Fibroblast of gingiva (primary cell): Measurements from ENCODE around the gene NUMB.
"Not testable (repeated sequence)": the region's sequence is repeated elsewhere in the genome, so short reads cannot be mapped to it uniquely, and the experiment has no call there.

Experiments
- DNase-seq: peaks from one replicate; pipeline ENCODE4 v3.0.0-alpha.2; 2011; ENCODE audit warnings: low read depth

NUMB gene

GRCh38 chr14:73359445-73359844 is 98.9 kb downstream of the NUMB start:
- no peak for DNase-seq

GRCh38 chr14:73358187-73358586 is 100.2 kb downstream of the NUMB start:
- DNase-seq, result no peak

- not testable (repeated sequence) for DNase-seq
Measured at GRCh38 chr14:73349091-73349490, 109.3 kb downstream of the NUMB start.

GRCh38 chr14:73344319-73344718 is 114.0 kb downstream of the NUMB start:
- DNase-seq, result no peak

GRCh38 chr14:73342670-73343069 is 115.7 kb downstream of the NUMB start:
- no peak for DNase-seq

GRCh38 chr14:73339846-73340595 is 118.3 kb downstream of the NUMB start:
- no peak for DNase-seq

- no peak for DNase-seq
Measured at GRCh38 chr14:73339206-73339605, 119.1 kb downstream of the NUMB start.

- DNase-seq, result no peak
Measured at GRCh38 chr14:73338551-73338950, 119.8 kb downstream of the NUMB start.

- no peak for DNase-seq
Measured at GRCh38 chr14:73333031-73333430, 125.3 kb downstream of the NUMB start.

- no peak for DNase-seq
Measured at GRCh38 chr14:73325630-73326299, 132.6 kb downstream of the NUMB start.

- no peak for DNase-seq
Measured at GRCh38 chr14:73325063-73325462, 133.3 kb downstream of the NUMB start.

GRCh38 chr14:73324533-73324932 is 133.8 kb downstream of the NUMB start:
- no peak for DNase-seq

- no peak for DNase-seq
Measured at GRCh38 chr14:73323896-73324399, 134.4 kb downstream of the NUMB start.

GRCh38 chr14:73313151-73313550 is 145.2 kb downstream of the NUMB start:
- DNase-seq, result no peak

- no peak for DNase-seq
Measured at GRCh38 chr14:73312687-73313086, 145.7 kb downstream of the NUMB start.

- DNase-seq, result no peak
Measured at GRCh38 chr14:73311708-73312030, 146.7 kb downstream of the NUMB start.

- DNase-seq, result not testable (repeated sequence)
Measured at GRCh38 chr14:73309207-73309606, 149.1 kb downstream of the NUMB start.

GRCh38 chr14:73307261-73307660 is 151.1 kb downstream of the NUMB start:
- DNase-seq, result no peak

- no peak for DNase-seq
Measured at GRCh38 chr14:73305499-73305898, 152.8 kb downstream of the NUMB start.

GRCh38 chr14:73295198-73295796 is 163.0 kb downstream of the NUMB start:
- DNase-seq, result peak; percentile 12

- no peak for DNase-seq
Measured at GRCh38 chr14:73293782-73294781, 164.3 kb downstream of the NUMB start.

GRCh38 chr14:73290279-73290678 is 168.1 kb downstream of the NUMB start:
- DNase-seq, result no peak
